GM10248 (cell line): ENCODE measurements around the gene EQTN.

Source experiments
- CTCF ChIA-PET: fragments of 300-600 bp; sonication (Branson Sonifier 250); formaldehyde crosslinking; extraction: SDS; loops from one replicate; lab custom pipeline; 2021; ENCODE audit warnings: antibody characterized with exemption; lab: Yijun Ruan, JAX
- POLR2A ChIA-PET: fragments of 350-650 bp; sonication (Branson Sonifier 250); formaldehyde crosslinking; extraction: SDS; loops from one replicate; lab custom pipeline; 2020; ENCODE audit warnings: antibody characterized with exemption; lab: Yijun Ruan, JAX
- DNase-seq: peaks from one replicate; pipeline ENCODE4 v3.0.0; 2012; ENCODE audit errors: extremely low spot score
- CTCF ChIP-seq: IDR thresholded peaks from 2 replicates; pipeline ENCODE4 v1.5.1; 2012; ENCODE audit warnings: mild to moderate bottlenecking, low read depth; ENCODE audit errors: extremely low read depth, missing control alignments, control extremely low read depth

Gene EQTN

DNA sequence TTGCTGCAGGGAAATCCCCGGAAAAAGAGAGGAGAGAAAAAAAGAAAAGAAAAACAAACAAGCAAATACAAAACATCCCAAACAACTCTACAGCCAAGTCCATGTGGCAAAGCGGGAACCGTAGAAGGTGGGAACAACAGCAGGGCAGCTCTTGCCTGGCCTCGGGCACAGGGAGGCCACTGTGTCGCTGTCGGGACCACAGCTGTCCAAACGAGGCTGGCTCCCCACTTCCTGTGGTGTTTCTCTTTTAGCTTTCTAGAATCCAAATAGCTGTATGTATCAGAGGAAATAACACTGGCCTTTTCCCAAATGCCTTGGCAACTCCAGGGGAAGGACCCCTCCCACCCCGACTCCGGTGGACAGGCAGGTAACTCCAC, 41.6 kb upstream of the EQTN start:
- TF ChIP-seq CTCF: no peak
- ChIA-PET POLR2A (no interaction called here), CTCF (interaction anchor here (0.8 kb wide), 1 partner anchor 27 kb away, joined by 3 read pairs; no protein-coding TSS in a partner anchor)
- no peak for DNase-seq

DNA sequence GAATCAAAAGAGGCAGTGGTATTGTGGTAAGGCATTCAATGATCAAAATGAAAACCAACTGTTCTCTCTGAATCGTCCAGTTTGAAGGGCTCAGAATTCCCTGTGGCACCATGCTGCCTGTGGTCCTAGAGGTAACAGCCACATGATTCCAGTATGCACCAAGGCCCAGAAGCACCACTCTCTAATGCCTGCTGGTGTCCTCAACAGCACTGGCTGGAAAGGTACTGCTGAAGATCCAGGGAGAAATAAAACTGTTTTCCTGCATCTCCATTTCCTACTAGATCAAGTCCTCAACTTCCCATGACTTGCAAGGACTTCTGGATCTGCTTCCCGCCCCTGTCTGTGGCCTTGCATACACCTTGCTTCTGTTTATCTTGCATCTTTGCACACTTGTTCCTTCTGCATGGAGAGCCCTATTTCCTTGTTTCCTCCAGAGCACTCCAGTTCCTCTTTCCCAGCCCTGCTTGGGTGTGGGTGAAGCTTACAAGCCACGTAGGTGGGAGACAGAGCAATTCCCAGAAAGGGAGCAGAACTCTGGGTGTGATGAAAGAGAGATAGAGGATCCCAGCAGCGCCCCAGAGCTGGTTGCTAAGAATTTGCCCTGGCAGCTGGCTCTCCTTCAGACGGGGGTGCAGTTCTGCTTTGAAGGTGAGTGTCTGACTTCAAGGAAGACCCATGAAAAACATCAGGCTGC, 41.0 kb upstream of the EQTN start:
- ChIA-PET CTCF (interaction anchor here (0.8 kb wide), 1 partner anchor 27 kb away, joined by 3 read pairs; no protein-coding TSS in a partner anchor), POLR2A (no interaction called here)
- no peak for TF ChIP-seq CTCF
- no peak for DNase-seq

- ChIA-PET POLR2A (no interaction called here), CTCF (interaction anchor here (1.2 to 6.3 kb wide), 2 partner anchors 21 to 193 kb away, joined by 3 to 82 read pairs; partner anchors contain the start of gene MOB3B)
Observed at GRCh38 chr9:27337236-27337635, 40.3 kb upstream of the EQTN start.

DNA sequence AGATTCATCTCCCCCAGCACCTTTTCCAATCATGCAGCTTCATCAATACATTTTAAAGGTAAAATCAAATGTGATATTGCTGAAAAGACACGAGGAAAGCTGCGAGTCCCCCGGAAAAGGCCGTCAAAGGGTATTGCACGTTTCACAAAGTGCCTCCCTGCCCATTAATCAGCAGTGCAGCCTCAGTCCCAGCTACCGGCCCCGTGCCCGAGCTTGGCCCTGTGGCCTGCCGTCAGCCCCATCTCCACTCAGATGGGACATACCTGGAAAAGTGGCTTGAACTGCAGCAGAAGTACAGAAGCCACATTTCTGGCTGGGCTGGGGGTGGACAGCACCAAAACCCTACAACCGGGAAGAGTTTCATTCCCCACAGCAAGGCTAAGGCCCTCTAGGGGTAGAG, 39.9 kb upstream of the EQTN start:
- no peak for TF ChIP-seq CTCF
- CTCF ChIA-PET: interaction anchor here (1.2 to 6.3 kb wide), 2 partner anchors 22 to 193 kb away, joined by 3 to 82 read pairs; partner anchors contain the start of gene MOB3B

More at GRCh38 chr9:27337236-27337635, 40.3 kb upstream of the EQTN start:
- TF ChIP-seq CTCF: no peak
- no peak for DNase-seq

DNA sequence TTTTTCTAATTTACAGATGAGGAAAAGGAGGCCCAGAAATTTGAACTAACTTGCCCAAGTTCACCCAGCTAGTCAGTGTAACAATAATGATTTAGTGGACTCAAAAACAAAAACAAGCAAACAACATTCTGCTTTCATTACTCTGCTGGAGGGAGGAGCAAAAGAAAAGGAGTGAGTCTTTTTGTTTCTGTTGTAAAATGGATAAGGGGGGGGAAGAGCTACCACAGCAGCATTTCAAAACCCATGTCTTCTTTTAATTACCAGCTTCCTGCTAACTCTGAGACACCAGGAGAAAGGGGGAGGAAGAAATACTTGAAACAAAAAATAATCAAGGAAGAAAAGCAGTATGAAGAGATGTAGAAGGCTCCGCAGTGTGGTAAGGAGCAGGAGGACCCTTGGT, 39.2 kb upstream of the EQTN start:
- CTCF ChIA-PET: interaction anchor here (1.2 to 6.3 kb wide), 2 partner anchors 22 to 194 kb away, joined by 3 to 82 read pairs; partner anchors contain the start of gene MOB3B

More for the DNA sequence above, 39.9 kb upstream of the EQTN start:
- POLR2A ChIA-PET: no interaction called here
- no peak for DNase-seq

GRCh38 chr9:27335075-27335474, 38.1 kb upstream of the EQTN start:
- POLR2A ChIA-PET: no interaction called here
- TF ChIP-seq CTCF: no peak
- CTCF ChIA-PET: interaction anchor here (1.1 to 6.3 kb wide), 2 partner anchors 195 to 211 kb away, joined by 3 to 82 read pairs; partner anchors contain the start of gene MOB3B
- no peak for DNase-seq

More for the DNA sequence above, 39.2 kb upstream of the EQTN start:
- no peak for DNase-seq
- POLR2A ChIA-PET: no interaction called here
- TF ChIP-seq CTCF: no peak
